NCI-H1694 (cell line): ENCODE results near the gene RNF186.
"Not testable (repeated sequence)": the region's sequence is repeated elsewhere in the genome, so short reads cannot be mapped to it uniquely, and the experiment has no call there.

Source experiments
- DNase-seq: peaks from one replicate; lab custom pipeline; 2025; lab: John Stamatoyannopoulos, UW

The RNF186 gene

GRCh38 chr1:19824541-19824940, 9.5 kb upstream of the RNF186 start:
- no peak for DNase-seq

- no peak for DNase-seq
Measured at GRCh38 chr1:19824036-19824435, 9.0 kb upstream of the RNF186 start.

GRCh38 chr1:19819701-19820100, 4.6 kb upstream of the RNF186 start:
- no peak for DNase-seq

- no peak for DNase-seq
Measured at GRCh38 chr1:19818324-19818723, 3.2 kb upstream of the RNF186 start.

GRCh38 chr1:19817160-19817559, 2.1 kb upstream of the RNF186 start:
- no peak for DNase-seq

GRCh38 chr1:19816737-19817086, 1.6 kb upstream of the RNF186 start:
- DNase-seq = not testable (repeated sequence)

GRCh38 chr1:19815801-19816736, 986 bp upstream of the RNF186 start:
- no peak for DNase-seq

- no peak for DNase-seq
Measured at GRCh38 chr1:19814244-19814661, 830 bp downstream of the RNF186 start.

- DNase-seq = no peak
Measured at GRCh38 chr1:19813643-19813960, 1.5 kb downstream of the RNF186 start.

- DNase-seq = no peak
Measured at GRCh38 chr1:19812875-19813642, 2.0 kb downstream of the RNF186 start.

GRCh38 chr1:19811206-19811851, 3.8 kb downstream of the RNF186 start:
- no peak for DNase-seq

- peak; percentile 75 for DNase-seq
Measured at GRCh38 chr1:19809044-19809750, 5.9 kb downstream of the RNF186 start.

- DNase-seq = no peak
Measured at GRCh38 chr1:19808351-19808750, 6.7 kb downstream of the RNF186 start.

- no peak for DNase-seq
Measured at GRCh38 chr1:19804831-19805251, 10.2 kb downstream of the RNF186 start.

GRCh38 chr1:19802269-19802668, 12.8 kb downstream of the RNF186 start:
- DNase-seq = no peak

GRCh38 chr1:19800076-19800804, 14.8 kb downstream of the RNF186 start:
- no peak for DNase-seq

- no peak for DNase-seq
Measured at GRCh38 chr1:19799230-19800075, 15.6 kb downstream of the RNF186 start, which contains the start of gene TMCO4. Gene TMCO4, minus strand, starts transcription at chr1:19799916. Its CDS starts 19,158 bp downstream, at chr1:19780758.

- no peak for DNase-seq
Measured at GRCh38 chr1:19798486-19799229, 16.4 kb downstream of the RNF186 start.

- no peak for DNase-seq
Measured at GRCh38 chr1:19797827-19798226, 17.3 kb downstream of the RNF186 start.

- DNase-seq = no peak
Measured at GRCh38 chr1:19794583-19794982, 20.5 kb downstream of the RNF186 start.
